GM19328 (cell line): ENCODE measurements around the gene KCNN1.
"Not testable (repeated sequence)": the region's sequence is repeated elsewhere in the genome, so short reads cannot be mapped to it uniquely, and the experiment has no call there.

ENCODE experiments used
- ATAC-seq: cut with Tn5 transposase; IDR thresholded peaks from one replicate; pipeline ENCODE4 v1.9.1; 2021; ENCODE audit warnings: mild to moderate bottlenecking, moderate library complexity; ENCODE audit not compliant: unreplicated experiment

Gene KCNN1

GRCh38 chr19:17966550-17967256 lies at the start of gene KCNN1:
Gene KCNN1, plus strand, starts transcription at chr19:17967107. Its CDS starts 6,782 bp downstream, at chr19:17973889.
- ATAC-seq: no peak

- not testable (repeated sequence) for ATAC-seq
Measured at GRCh38 chr19:17918151-17918550, 48.8 kb upstream of the KCNN1 start.

DNA sequence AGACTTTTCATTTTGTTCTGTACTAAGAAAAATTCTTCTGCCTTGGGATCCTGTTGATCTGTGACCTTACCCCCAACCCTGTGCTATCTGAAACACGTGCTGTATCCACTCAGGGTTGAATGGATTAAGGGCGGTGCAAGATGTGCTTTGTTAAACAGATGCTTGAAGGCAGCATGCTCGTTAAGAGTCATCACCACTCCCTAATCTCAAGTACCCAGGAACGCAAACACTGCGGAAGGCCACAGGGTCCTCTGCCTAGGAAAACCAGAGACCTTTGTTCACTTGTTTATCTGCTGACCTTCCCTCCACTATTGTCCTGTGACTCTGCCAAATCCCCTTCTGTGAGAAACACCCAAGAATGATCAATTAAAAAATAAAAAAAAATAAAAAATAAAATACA lies 47.8 kb upstream of the KCNN1 start:
- ATAC-seq: not testable (repeated sequence)

DNA sequence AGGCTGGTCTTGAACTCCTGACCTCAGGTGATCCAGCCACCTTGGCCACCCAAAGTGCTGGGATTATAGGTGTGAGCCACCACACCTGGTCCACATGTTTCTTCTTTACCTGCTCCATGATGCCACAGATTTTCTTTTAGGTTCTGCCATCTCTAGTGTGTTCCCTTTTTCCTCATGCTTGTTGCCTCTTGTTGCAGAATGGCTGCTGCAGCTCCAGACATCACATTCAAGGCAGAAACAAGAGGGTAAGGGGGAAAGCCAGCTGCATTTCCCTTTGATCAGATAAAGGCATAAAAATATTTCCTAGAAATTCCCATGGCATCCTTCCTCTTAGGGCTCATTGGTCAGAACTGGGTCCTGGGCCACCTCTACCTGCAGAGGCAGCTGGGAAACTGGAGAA lies 46.4 kb upstream of the KCNN1 start:
- no peak for ATAC-seq

- ATAC-seq: no peak
Measured at GRCh38 chr19:17922138-17922537, 44.8 kb upstream of the KCNN1 start.

GRCh38 chr19:17926044-17926443 lies 40.9 kb upstream of the KCNN1 start:
- no peak for ATAC-seq

- no peak for ATAC-seq
Measured at GRCh38 chr19:17929056-17929455, 37.9 kb upstream of the KCNN1 start.

DNA sequence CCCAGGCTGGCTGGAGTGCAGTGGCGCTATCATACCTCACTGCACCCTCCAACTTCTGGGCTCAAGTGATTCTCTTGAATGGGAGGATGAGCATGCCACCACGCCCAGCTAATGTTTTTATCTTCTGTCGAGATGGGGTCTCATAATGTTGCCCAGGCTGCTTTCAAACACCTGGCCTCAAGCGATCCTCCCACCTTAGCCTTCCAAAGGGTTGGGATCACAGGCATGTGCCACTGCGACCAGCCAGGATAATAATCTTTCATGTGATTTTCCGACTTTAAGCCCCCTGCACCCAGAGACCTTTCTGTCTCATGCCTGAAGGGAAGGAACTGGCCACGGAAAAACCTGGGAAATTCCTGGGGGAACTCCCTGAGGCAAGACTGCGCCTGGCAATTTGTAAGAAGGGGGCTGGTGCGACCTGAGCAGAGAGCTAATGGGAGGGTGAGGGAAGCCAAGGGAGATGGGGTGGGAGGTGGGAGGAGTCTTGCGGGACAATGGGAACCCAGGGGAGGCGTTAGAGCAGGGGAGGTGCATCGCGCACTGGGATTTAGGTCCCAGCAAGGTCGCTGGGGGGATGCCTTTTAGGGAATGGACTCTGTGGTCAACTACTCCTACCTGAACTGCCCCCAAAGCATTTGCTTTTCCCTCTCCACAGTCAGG lies 35.2 kb upstream of the KCNN1 start:
- ATAC-seq: no peak

- peak; percentile 82 for ATAC-seq
Measured at GRCh38 chr19:17932485-17933338, 34.2 kb upstream of the KCNN1 start, which contains the start of gene CCDC124. Gene CCDC124, plus strand, starts transcription at chr19:17933015. Its CDS starts 3,406 bp downstream, at chr19:17936421.

- no peak for ATAC-seq
Measured at GRCh38 chr19:17933414-17934129, 33.3 kb upstream of the KCNN1 start.

DNA sequence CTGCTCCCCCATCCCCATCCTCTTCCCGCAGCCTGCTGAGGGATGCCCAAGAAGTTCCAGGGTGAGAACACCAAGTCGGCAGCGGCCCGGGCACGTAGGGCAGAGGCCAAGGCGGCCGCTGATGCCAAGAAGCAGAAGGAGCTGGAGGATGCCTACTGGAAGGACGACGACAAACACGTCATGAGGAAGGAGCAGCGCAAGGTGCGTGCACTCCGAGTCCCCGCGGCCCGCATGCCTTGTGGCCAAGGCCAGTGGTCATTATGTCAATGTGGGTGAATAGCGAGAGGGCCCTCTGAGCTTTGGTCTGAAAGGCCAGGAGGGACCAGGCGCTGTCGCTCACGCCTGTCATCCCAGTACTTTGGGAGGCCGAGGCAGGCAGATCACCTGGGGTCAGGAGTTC lies 30.5 kb upstream of the KCNN1 start:
- no peak for ATAC-seq

GRCh38 chr19:17937371-17937900 lies 29.5 kb upstream of the KCNN1 start:
- no peak for ATAC-seq

GRCh38 chr19:17938092-17938845 lies 28.6 kb upstream of the KCNN1 start:
- no peak for ATAC-seq

DNA sequence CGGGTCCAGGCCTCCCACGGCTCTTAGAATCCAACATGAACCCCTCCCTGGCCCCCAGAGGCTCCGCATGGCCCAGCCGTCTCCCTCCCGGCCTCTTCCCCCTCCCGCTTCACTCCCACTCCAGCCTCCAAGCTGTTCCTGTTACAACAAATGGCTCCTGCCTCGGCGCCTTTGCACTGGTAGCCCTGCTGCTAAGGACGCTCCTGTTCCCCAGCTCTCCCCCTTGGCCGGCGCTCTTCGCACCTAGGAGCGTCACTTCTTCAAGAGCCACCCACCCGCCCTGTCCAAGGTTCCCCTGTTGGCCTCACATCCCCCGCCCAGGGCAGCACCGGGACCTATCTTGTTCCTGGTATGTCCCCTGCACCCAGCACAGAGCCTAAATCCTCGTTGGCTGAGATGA lies 24.7 kb upstream of the KCNN1 start:
- no peak for ATAC-seq

- ATAC-seq: no peak
Measured at GRCh38 chr19:17942582-17943273, 24.2 kb upstream of the KCNN1 start.

DNA sequence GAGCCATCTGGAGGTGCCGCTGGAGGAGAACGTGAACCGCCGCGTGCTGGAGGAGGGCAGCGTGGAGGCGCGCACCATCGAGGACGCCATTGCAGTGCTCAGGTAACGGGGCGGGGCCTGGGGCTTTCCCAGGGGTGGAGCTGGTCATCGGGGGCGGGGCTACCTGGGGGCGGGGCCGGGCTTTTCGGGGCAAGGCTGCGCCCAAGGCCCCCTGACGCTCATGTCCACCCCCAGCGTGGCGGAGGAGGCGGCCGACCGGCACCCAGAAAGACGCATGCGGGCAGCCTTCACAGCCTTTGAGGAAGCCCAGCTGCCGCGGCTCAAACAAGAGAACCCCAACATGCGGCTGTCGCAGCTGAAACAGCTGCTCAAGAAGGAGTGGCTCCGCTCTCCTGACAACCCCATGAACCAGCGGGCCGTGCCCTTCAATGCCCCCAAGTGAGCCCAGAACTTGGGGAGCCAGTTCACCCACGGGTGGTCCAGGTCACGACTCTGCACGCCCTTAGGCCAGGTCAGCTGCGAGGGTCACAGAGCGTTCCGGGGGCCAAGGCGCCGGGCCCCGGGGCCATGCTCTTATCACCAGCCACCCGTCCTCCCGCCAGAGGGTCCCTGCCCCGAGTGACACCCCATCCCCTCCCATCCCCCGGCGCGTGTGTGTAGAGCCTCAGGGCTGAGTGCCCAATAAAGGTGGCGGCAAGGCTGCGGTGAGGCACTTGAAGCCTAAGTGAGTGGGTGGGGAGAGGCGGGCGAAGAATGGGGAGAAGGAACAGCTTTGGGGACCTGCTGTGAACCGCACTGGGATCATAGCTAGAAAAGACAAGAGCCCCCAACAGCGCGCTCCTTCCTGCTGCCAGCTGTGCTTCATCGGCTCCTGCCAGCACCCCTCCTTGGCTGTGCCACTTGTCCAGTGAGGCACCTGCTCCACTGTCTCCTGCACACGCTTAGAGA lies 23.4 kb upstream of the KCNN1 start:
- ATAC-seq: no peak

DNA sequence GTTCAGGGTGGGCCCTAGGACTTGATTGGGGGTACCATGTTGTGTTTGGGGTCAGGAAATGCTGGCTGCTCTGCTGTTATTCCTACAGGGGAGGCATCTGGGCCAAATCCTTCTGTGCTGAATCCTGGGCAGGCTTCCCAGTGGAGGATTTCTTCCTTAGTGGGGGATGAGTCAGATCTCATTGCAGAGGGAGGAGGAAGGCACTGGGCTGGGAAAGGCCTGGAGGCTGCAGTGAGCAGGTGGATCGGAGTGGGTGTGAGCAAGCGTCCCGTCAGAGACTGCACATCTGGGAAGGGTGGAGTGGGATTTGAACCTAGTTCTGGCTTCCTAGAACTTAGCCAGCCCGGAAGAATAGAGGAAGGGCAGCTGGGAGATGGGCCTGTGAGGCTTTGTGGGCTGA lies 22.6 kb upstream of the KCNN1 start:
- no peak for ATAC-seq
